Heart left ventricle (tissue), 13 donors: ENCODE measurements around the gene CADPS2.

Experiments
- CTCF ChIP-seq, 12 donors: fragments of 200-600 bp; sonication (generic) in 4 of 12; IDR thresholded peaks; one replicate each; pipeline versions ENCODE4 v1.5.0 to v1.8.0; 2018 to 2022; ENCODE audit warnings: antibody characterized with exemption in 12 of 12, mild to moderate bottlenecking in 5 of 12
- POLR2A ChIP-seq, 2 donors: fragments of 450-650 bp; IDR thresholded peaks; one replicate each; pipeline ENCODE4 v1.6.1; 2017; ENCODE audit warnings: antibody characterized with exemption in 2 of 2, mild to moderate bottlenecking in 2 of 2, moderate library complexity in 2 of 2
- donor health status: ischemic (EF 13 %, LVEDD 7.1; RV severe dilation, severe dysfunction).
- donor health status: DM: no; HTN: yes; CAD: no.
- donor health status: DM: no; HTN: no; CAD: no.
- donor health status: ischemic (EF 25% LVEDD 6.9; RV normal size, moderate dysfunction).
- donor health status: ischemic (EF 25% LVEDD 5.7; RV mildly dilated, moderate dysfunction).
- donor health status: ischemic (EF 35%, LVEDD 5.7; RV mildly dilated, moderate dysfunction).
- donor health status: nonischemic (EF 11% LVEDD 7.7; RV severe dilation, severe dysfunction).
- donor health status: DM: yes; HTN: yes; CAD: no.
- donor health status: PGD.
- donor health status: ischemic (EF 29% LVEDD 5.4; RV normal size, mild dysfunction).
- donor health status: nonischemic (EF 23%, LVEDD 6.1; RV moderate dilation, normal function).

- TF ChIP-seq POLR2A (IDR thresholded peaks at IDR 0.05) = no peak
- no peak for TF ChIP-seq CTCF (IDR thresholded peaks at IDR 0.05)
These were observed 425.3 kb downstream of the CADPS2 start for GRCh38 chr7:122460936-122461335.
